Measurements from ENCODE around the gene PYDC2. TPM values are rescaled to one million over a fixed set of nuclear protein-coding genes. Genes with fewer than 3 reads are reported as not detected.

PYDC2 gene
- total RNA-seq, 2 donors from 2014 or later: not detected

- Histone ChIP-seq H3K4me1 (no peaks in the 10 kb centered on the region), H3K4me3 (no peak overlapping the region), H3K9me3 (no peaks in the 10 kb centered on the region), H3K36me3 (no peaks in the 10 kb centered on the region), H3K27me3 (no peaks in the 10 kb centered on the region), H3K9ac (ENCODE audit: low read depth in 2 of 2, low read length in 2 of 2) (no peak overlapping the region), H3K27ac (no peak overlapping the region)
- TF ChIP-seq, protein P1, sequence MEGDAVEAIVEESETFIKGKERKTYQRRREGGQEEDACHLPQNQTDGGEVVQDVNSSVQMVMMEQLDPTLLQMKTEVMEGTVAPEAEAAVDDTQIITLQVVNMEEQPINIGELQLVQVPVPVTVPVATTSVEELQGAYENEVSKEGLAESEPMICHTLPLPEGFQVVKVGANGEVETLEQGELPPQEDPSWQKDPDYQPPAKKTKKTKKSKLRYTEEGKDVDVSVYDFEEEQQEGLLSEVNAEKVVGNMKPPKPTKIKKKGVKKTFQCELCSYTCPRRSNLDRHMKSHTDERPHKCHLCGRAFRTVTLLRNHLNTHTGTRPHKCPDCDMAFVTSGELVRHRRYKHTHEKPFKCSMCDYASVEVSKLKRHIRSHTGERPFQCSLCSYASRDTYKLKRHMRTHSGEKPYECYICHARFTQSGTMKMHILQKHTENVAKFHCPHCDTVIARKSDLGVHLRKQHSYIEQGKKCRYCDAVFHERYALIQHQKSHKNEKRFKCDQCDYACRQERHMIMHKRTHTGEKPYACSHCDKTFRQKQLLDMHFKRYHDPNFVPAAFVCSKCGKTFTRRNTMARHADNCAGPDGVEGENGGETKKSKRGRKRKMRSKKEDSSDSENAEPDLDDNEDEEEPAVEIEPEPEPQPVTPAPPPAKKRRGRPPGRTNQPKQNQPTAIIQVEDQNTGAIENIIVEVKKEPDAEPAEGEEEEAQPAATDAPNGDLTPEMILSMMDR (IDR thresholded peaks at IDR 0.05): no peak
- intact Hi-C loops (cut with DNase I): no loop called here
- DNase-seq: no peak
These were observed 41.6 kb downstream of the PYDC2 start for GRCh38 chr3:191502583-191502982.

DNA sequence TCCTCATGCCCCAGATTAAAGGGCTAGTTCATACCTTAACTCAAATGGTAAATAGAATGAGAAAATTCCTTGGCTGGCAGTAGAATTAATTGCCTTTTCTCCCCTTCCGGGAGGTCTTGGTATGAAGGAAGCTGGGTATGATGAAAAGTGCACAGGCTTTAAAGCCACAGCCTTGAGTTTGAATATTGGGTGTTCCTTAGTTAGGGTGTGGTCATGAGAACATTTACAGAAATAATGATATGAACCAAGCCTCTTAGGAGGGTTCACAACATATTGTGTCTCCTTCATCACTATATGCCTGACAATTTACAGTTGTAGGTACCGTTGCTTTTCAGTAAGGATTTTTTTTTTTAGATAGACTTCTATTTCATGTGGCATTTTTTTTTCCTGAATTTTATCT, 48.1 kb downstream of the PYDC2 start:
- H3K4me3 ChIP-seq: no peak overlapping the region
- no peaks in the 10 kb centered on the region for H3K9me3 ChIP-seq
- H3K9ac ChIP-seq (ENCODE audit: low read depth in 2 of 2, low read length in 2 of 2): no peak overlapping the region
- intact Hi-C loops (cut with DNase I): no loop called here
- no peak overlapping the region for H3K27ac ChIP-seq
- H3K27me3 ChIP-seq: no peaks in the 10 kb centered on the region
- DNase-seq: no peak
- no peaks in the 10 kb centered on the region for H3K4me1 ChIP-seq
- TF ChIP-seq, protein P1 (IDR thresholded peaks at IDR 0.05): no peak
- H3K36me3 ChIP-seq: no peaks in the 10 kb centered on the region

Other genes starting within 250 kb of the PYDC2 start
- 10 to 100 TPM; 33.4 to 53.3 TPM for gene CCDC50, start 131.8 kb upstream of the PYDC2 start, total RNA-seq
- under 1 TPM in 1 of 2 donors, not detected in 1; 0.69 TPM for gene UTS2B, start 130.6 kb upstream of the PYDC2 start, total RNA-seq